Mesodermal cell (in vitro differentiated cells): ENCODE measurements around the gene CREBL2.
A peak's percentile ranks its signal among the peaks of the same experiment; 100 is the strongest.

Experiments used
- H3K27ac ChIP-seq: 2 replicates; pipeline ENCODE4 v1.7.0; 2013; ENCODE audit warnings: mild to moderate bottlenecking, low read depth, low read length, moderate library complexity; ENCODE audit not compliant: severe bottlenecking
- H3K36me3 ChIP-seq: 2 replicates; pipeline ENCODE4 v1.7.1; 2013; ENCODE audit warnings: mild to moderate bottlenecking, low read length, moderate library complexity; ENCODE audit not compliant: control insufficient read depth, insufficient read depth
- H3K4me1 ChIP-seq: one replicate; pipeline ENCODE4 v1.7.1; 2013; ENCODE audit warnings: mild to moderate bottlenecking, low read length; ENCODE audit not compliant: insufficient read depth, control insufficient read depth, poor library complexity, severe bottlenecking
- H3K4me3 ChIP-seq: 2 replicates; pipeline ENCODE4 v1.7.0; 2013; ENCODE audit warnings: low read length, control low read depth, mild to moderate bottlenecking; ENCODE audit not compliant: insufficient read depth, poor library complexity, severe bottlenecking; ENCODE audit errors: extremely low read depth
- H3K9me3 ChIP-seq: 2 replicates; pipeline ENCODE4 v1.7.1; 2013; ENCODE audit warnings: mild to moderate bottlenecking, low read length, moderate library complexity; ENCODE audit not compliant: control insufficient read depth
- WGBS, 2 experiments: methylation state at CpG; one replicate each; pipeline ENCODE4 v1.1.5; 2013; ENCODE audit warnings: missing lambda C conversion rate in 2 of 2; ENCODE audit not compliant: insufficient coverage in 2 of 2; 5-methylcytosine and 5-hydroxymethylcytosine counted together

Gene CREBL2

GRCh38 chr12:12598864-12599263 is 12.8 kb upstream of the CREBL2 start:
- no peak overlapping the region for H3K4me3 ChIP-seq
- H3K36me3 ChIP-seq: no peaks in the 10 kb centered on the region
- H3K4me1 ChIP-seq: no peaks in the 10 kb centered on the region
- no peak overlapping the region for H3K27ac ChIP-seq
- no peaks in the 10 kb centered on the region for H3K9me3 ChIP-seq
- 86 to 96% methylated on average over 1 to 2 of the region's 3 CpGs for WGBS, 2 experiments

- no peaks in the 10 kb centered on the region for H3K4me1 ChIP-seq
- no peaks in the 10 kb centered on the region for H3K9me3 ChIP-seq
- WGBS, 2 experiments: 75 to 86% methylated on average over 7 to 8 of the region's 9 CpGs
- H3K36me3 ChIP-seq: no peaks in the 10 kb centered on the region
- H3K27ac ChIP-seq: no peak overlapping the region
- H3K4me3 ChIP-seq: no peak overlapping the region
These were observed 11.7 kb upstream of the CREBL2 start for GRCh38 chr12:12599750-12600643.

DNA sequence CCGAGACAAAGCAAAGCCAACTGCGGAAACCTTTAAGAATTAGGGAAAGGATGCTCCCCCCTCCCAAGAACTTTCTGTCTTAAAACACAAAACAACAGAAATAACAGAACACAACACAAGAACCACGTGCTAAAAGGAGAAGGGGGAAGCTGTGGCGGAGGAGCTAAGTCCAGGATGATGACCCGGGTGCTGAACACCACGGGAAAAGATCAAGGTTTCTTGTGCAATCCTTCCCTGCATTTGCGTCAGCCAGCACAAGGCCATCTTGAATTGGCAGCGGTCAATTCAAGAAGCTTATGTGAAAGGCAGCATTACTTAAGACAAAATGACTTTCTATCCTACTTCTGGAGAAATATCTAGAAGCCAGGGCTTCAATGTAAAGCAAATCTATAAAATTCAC is 11.0 kb upstream of the CREBL2 start:
- Histone ChIP-seq H3K27ac (no peak overlapping the region), H3K4me1 (no peaks in the 10 kb centered on the region), H3K4me3 (no peak overlapping the region), H3K9me3 (no peaks in the 10 kb centered on the region), H3K36me3 (no peaks in the 10 kb centered on the region)
- WGBS, 2 experiments: 75 to 85% methylated on average over 6 to 7 of the region's 8 CpGs

- H3K36me3 ChIP-seq: no peaks in the 10 kb centered on the region
- H3K9me3 ChIP-seq: no peaks in the 10 kb centered on the region
- H3K4me3 ChIP-seq: no peak overlapping the region
- H3K4me1 ChIP-seq: peaks cover 6% of the 10 kb centered on the region
- 89 to 96% methylated on average over 4 to 5 of the region's 5 CpGs for WGBS, 2 experiments
- no peak overlapping the region for H3K27ac ChIP-seq
These were observed 6.9 kb upstream of the CREBL2 start for GRCh38 chr12:12604740-12605139.

GRCh38 chr12:12606781-12607589 is 4.7 kb upstream of the CREBL2 start:
- Histone ChIP-seq H3K4me1 (peaks cover 6% of the 10 kb centered on the region), H3K27ac (no peak overlapping the region)

DNA sequence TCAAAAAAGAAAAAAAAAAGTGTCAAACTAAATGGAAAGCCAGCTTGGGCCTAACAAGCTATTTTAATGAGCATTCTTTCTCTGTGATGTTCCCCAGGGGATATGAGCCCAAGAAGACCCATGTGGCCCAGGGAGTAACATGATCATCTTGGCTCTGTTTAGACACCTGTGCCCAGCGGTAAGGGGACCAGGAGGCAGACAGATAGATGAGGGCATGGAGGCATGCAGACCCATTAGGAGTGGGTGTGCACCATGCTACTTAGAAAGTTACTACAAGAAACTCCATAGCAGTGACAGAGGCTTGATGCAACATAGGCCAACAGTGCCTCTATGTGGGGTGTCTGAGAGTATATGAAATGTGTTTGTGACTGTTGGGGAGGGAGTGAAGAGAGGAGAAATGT is 3.1 kb upstream of the CREBL2 start:
- Histone ChIP-seq H3K4me3 (no peak overlapping the region), H3K27ac (no peak overlapping the region), H3K9me3 (no peaks in the 10 kb centered on the region), H3K4me1 (peaks cover 6% of the 10 kb centered on the region), H3K36me3 (no peaks in the 10 kb centered on the region)
- WGBS, 2 experiments: 100% methylated on average over 1 of the region's 1 CpG

More at GRCh38 chr12:12606781-12607589, 4.7 kb upstream of the CREBL2 start:
- Histone ChIP-seq H3K36me3 (no peaks in the 10 kb centered on the region), H3K9me3 (no peaks in the 10 kb centered on the region), H3K4me3 (no peak overlapping the region)
- WGBS, 2 experiments: 78 to 82% methylated on average over 1 of the region's 7 CpGs

DNA sequence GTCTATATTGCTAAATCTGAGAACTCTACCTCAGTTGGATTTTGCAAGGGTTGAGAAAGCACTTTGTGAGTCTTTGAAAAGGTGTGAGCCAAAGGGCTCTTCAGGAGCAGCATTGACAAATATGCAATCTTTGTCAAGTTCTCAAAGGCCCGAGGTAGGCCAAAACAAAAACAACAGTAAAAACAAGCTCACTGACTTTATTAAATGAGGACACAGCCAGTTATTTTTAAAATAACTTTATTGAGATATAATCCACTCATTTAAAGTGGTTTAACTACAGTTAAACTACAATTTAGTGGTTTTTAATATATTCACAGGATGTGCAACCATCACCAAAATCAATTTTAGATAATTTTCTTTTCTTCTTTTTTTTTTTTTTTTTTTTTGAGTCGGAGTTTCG is 2.0 kb upstream of the CREBL2 start:
- peaks cover 6% of the 10 kb centered on the region for H3K4me1 ChIP-seq
- H3K9me3 ChIP-seq: no peaks in the 10 kb centered on the region
- peaks cover 1% of the 10 kb centered on the region for H3K36me3 ChIP-seq
- WGBS, 2 experiments: 83% methylated on average over 1 of the region's 3 CpGs; no CpG with 5 or more reads in 1 of the 2 experiments
- no peak overlapping the region for H3K4me3 ChIP-seq
- no peak overlapping the region for H3K27ac ChIP-seq

DNA sequence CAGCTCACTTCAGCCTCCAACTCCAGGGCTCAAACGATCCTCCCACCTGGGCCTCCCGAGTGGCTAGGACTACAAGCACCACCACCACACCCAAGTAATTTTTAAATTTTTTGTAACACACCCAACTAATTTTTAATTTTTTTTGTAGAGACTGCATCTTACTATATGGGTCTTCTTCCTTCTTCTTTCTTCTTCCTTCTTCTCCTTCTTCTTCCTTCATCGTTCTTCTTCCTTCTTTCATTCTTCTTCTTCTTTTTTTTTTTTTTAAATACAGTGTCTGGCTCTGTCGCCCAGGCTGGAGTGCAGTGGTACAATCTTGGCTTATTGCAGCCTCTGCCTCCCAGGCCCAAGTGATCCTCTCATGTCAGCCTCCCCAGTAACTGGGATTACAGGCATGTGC is 965 bp upstream of the CREBL2 start:
- 95 to 96% methylated on average over 3 of the region's 4 CpGs for WGBS, 2 experiments
- Histone ChIP-seq H3K9me3 (no peaks in the 10 kb centered on the region), H3K4me3 (no peak overlapping the region), H3K27ac (peak overlapping the region; percentile 86), H3K4me1 (peaks cover 6% of the 10 kb centered on the region), H3K36me3 (peaks cover 2% of the 10 kb centered on the region)

DNA sequence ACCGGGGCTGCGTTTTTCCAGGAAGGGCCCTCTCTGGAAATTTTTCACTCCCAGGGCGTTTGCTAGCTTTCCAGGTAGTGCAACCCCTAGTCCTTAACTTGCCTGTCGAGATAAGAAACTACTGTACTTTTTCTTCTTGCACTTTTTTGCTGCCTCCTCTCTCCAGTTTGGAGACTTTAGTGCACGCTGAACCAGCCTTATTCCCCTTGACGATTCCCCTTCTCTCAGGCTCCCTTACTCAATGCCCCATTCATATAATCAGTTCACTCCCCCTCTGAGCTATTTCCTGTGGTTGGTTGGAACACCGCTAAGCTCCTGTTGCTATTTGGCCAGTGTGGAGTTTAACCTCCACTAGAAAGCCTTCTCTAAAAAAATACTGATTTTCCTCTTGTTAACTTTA is 682 bp downstream of the CREBL2 start:
- Histone ChIP-seq H3K4me1 (no peaks in the 10 kb centered on the region), H3K9me3 (no peaks in the 10 kb centered on the region), H3K4me3 (peak overlapping the region; percentile 70), H3K27ac (peak overlapping the region; percentile 86), H3K36me3 (peaks cover 2% of the 10 kb centered on the region)
- 4 to 7% methylated on average over 4 to 6 of the region's 7 CpGs for WGBS, 2 experiments

GRCh38 chr12:12613344-12613743 is 1.7 kb downstream of the CREBL2 start:
- H3K4me3 ChIP-seq: no peak overlapping the region

More at GRCh38 chr12:12613344-12613743, 1.7 kb downstream of the CREBL2 start:
- Histone ChIP-seq H3K4me1 (no peaks in the 10 kb centered on the region), H3K9me3 (no peaks in the 10 kb centered on the region), H3K27ac (no peak overlapping the region), H3K36me3 (peaks cover 2% of the 10 kb centered on the region)
- WGBS, 2 experiments: 93% methylated on average over 3 of the region's 4 CpGs
